ACC112 (cell line): ENCODE data around the gene MTFR1L.

Experiments used
- H2AFZ ChIP-seq: fragments of 200-600 bp; sonication (generic); one replicate; pipeline ENCODE4 v1.6.0; 2017; ENCODE audit warnings: antibody characterized with exemption, low read length; ENCODE audit not compliant: unreplicated experiment
- H3K27ac ChIP-seq: fragments of 200-600 bp; sonication (generic); 2 replicates; pipeline ENCODE4 v1.5.1; 2014; ENCODE audit warnings: low read depth, mild to moderate bottlenecking, antibody characterized with exemption, low read length, moderate library complexity
- H3K27me3 ChIP-seq: fragments of 200-600 bp; sonication (generic); 2 replicates; pipeline ENCODE4 v1.6.1; 2014; ENCODE audit warnings: mild to moderate bottlenecking, antibody characterized with exemption, low read length, moderate library complexity, mixed read lengths; ENCODE audit not compliant: insufficient read depth
- H3K36me3 ChIP-seq: fragments of 200-600 bp; sonication (generic); 2 replicates; pipeline ENCODE4 v1.6.1; 2016; ENCODE audit warnings: mild to moderate bottlenecking, antibody characterized with exemption, low read length, moderate library complexity, mixed read lengths; ENCODE audit not compliant: insufficient read depth
- H3K4me1 ChIP-seq: fragments of 200-600 bp; sonication (generic); one replicate; pipeline ENCODE4 v1.6.1; 2016; ENCODE audit warnings: low read length, mixed read lengths; ENCODE audit not compliant: insufficient read depth, unreplicated experiment, control insufficient read depth
- H3K4me3 ChIP-seq: fragments of 200-600 bp; sonication (generic); 2 replicates; pipeline ENCODE4 v1.5.1; 2014; ENCODE audit warnings: mild to moderate bottlenecking, low read depth, low read length
- H3K79me2 ChIP-seq: fragments of 200-600 bp; sonication (generic); one replicate; pipeline ENCODE4 v1.6.0; 2016; ENCODE audit warnings: low read length; ENCODE audit not compliant: control insufficient read depth, unreplicated experiment, insufficient read depth

The MTFR1L gene

DNA sequence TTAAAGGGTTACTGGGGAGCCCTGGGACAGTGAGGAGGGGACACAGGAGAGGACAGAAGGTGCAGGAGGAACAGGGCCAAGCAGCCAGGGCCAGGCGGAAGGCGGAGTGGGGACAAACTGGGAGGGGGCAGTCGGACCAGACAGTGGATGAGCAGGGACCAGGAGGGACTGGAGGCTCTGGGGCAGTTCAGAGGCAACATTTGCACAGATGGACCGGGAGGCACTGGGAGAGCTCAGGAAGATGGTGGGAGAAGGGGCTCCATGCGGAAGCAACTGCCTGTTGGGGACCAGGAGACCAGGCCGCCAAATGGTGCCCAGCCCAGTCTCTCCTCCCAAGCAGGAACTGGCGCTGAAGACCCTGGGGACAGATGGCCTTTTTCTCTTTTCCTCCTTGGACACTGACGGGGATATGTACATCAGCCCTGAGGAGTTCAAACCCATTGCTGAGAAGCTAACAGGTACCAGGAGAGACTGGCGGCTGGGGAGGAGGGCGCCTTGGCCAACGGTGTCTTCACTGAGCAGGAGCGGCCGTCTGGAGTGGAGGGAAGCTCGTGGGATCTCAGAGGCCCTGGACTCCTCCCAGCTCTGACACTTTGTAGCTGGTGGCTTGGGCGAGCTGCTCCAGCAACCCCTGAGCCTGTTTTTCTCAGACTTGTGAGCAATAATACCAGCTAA is 18.9 kb upstream of the MTFR1L start:
- Histone ChIP-seq H3K36me3 (no peaks in the 10 kb centered on the region), H3K4me1 (peaks cover 37% of the 10 kb centered on the region), H3K27ac (no peak overlapping the region), H3K27me3 (no peaks in the 10 kb centered on the region), H3K4me3 (peak overlapping the region; percentile 79), H3K79me2 (peaks cover 4% of the 10 kb centered on the region), H2AFZ (no peak overlapping the region)

DNA sequence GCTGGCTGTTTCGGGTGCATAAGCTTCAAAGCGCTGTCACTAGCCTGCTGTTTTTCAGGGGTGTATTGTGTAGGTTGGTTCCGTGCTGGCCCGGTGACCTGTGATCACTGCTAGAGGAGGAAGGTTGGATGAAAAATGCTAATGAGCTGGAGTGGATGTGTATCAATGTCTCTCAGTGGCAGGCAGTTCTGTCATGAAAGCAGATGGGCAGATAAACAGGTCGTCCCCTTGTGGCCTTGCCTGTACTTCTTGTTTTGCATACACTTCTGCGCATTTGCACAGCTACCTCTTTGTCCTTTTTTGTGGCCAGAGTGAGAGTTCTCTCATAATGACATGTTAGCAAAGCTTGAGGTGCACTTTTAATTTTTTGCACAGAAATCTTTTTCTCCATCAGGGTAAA is 16.8 kb upstream of the MTFR1L start:
- H3K79me2 ChIP-seq, result peaks cover 4% of the 10 kb centered on the region
- H3K27me3 ChIP-seq, result no peaks in the 10 kb centered on the region
- H2AFZ ChIP-seq, result no peak overlapping the region
- no peak overlapping the region for H3K4me3 ChIP-seq
- peaks cover 45% of the 10 kb centered on the region for H3K4me1 ChIP-seq
- H3K27ac ChIP-seq, result no peak overlapping the region
- no peaks in the 10 kb centered on the region for H3K36me3 ChIP-seq

DNA sequence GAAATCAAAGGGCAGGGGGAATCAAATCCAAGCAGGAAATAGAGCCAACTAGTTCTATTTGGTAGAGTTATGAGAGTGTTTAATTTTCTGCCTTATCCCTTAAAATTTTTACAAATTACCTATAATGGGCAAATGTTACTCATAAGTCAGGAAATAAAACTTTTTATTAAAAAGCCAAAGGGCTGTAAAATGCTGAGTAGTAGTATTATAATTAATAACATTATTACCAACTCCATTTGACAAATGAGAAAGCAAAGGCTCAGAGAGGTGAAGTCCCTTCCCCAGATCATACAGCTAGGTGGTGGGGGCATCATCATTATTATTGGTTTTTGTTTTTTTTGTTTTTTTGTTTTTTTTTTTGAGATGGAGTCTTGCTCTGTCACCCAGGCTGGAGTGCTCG is 16.4 kb upstream of the MTFR1L start:
- Histone ChIP-seq H3K27ac (no peak overlapping the region), H3K4me3 (no peak overlapping the region), H3K4me1 (peaks cover 45% of the 10 kb centered on the region), H3K27me3 (no peaks in the 10 kb centered on the region), H2AFZ (no peak overlapping the region), H3K36me3 (no peaks in the 10 kb centered on the region), H3K79me2 (peaks cover 4% of the 10 kb centered on the region)

DNA sequence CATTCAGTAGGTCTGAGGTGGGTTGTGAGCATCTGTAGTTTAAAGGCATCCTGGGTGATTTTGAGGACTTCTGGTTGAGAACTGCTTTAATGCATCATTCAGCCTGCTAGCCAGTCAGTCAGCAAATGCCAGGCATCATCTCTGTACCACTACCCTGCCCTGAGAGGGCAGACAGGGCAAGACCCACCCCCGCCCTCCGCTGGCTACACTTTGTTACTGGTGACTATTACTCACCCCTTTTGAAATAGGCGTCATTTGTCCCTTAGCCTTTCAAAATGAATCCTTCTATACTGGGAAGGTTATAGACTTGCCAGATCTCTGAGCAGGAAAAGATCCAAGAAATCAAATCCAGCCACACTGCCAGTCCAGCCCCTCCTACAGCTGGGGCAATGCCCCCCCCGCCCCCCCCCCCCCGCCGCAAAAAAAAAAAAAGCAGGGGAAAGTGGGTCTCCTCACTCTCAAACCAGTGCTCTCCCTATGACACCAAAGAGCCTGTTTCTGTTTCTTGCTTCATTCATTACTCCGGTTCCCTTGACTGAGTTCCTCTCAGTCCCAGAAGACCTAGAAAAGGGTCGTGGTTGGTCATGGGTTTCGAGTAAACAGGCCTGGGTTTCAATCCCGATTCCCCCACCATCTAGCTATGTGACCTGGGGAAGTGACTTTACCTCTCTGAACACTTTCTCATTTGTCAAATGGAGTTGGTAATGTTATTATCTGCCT is 15.3 kb upstream of the MTFR1L start:
- Histone ChIP-seq H3K4me3 (no peak overlapping the region), H3K27me3 (no peaks in the 10 kb centered on the region), H2AFZ (no peak overlapping the region), H3K4me1 (peaks cover 44% of the 10 kb centered on the region), H3K27ac (no peak overlapping the region), H3K36me3 (no peaks in the 10 kb centered on the region), H3K79me2 (peaks cover 4% of the 10 kb centered on the region)

DNA sequence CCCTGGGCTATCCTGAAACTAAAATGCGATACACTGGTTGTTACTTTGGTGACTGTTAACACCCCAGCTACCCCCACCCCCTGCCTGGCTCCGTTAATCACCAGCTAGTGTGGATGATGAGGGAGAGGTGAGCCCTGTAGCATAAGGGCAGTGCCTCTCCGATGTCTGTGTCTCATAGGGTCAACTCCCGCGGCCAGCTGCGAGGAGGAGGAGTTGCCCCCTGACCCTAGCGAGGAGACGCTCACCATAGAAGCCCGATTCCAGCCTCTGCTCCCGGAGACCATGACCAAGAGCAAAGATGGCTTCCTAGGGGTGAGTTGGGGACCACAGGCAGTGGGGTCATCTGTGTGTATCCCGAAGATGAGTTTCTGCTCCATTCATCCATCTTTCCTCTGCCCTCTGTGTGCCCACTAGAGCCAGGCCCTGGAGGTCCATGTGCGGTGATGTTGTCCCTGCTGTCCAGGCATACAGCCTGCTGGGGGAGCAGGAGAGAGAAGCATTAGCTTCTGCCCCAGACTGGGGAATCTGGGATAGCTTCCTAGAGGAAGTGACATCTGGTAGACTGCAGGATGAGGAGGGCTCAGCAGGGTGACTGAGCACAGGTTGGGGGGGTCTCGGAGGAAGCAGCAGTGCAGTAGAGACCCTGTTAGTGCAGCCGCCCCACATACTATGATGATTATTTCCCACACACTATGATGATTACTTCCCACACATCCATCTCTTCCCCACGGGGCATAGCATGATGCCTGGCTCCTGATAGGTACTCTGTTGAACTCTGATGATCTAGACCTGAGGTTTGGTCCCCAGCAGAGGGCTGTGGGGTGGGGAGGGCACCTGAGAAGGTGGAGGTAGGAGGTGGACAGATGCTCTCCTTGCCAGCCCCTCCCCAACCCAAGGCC is 14.5 kb upstream of the MTFR1L start:
- Histone ChIP-seq H3K27me3 (no peaks in the 10 kb centered on the region), H3K27ac (peak overlapping the region; percentile 23; the same call in 1 of the 2 replicates), H2AFZ (no peak overlapping the region), H3K79me2 (peaks cover 4% of the 10 kb centered on the region), H3K4me3 (no peak overlapping the region), H3K36me3 (no peaks in the 10 kb centered on the region), H3K4me1 (peaks cover 41% of the 10 kb centered on the region)

DNA sequence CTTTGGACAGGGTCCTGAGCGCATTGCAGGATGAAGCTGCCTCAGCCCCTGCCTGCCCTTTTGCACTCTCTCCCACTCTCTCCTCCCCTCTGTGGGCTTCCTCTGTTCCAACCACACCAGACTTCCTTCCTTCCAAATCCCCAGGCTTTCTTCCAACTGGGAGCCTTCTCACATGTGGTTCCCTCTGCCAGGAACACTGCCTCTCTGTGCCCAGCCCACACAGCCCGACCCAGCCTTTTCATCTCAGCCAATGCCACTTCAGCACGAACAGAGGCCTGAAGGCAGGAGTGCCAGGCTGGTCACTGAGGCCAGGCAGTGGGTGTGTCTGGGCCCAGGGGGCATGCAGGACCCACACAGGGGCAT is 13.9 kb upstream of the MTFR1L start:
- H3K27ac ChIP-seq, result peak overlapping the region; percentile 23
- H2AFZ ChIP-seq, result no peak overlapping the region
- peaks cover under 1% of the 10 kb centered on the region for H3K79me2 ChIP-seq
- no peaks in the 10 kb centered on the region for H3K36me3 ChIP-seq
- H3K4me1 ChIP-seq, result peaks cover 39% of the 10 kb centered on the region
- H3K27me3 ChIP-seq, result no peaks in the 10 kb centered on the region
- H3K4me3 ChIP-seq, result no peak overlapping the region

DNA sequence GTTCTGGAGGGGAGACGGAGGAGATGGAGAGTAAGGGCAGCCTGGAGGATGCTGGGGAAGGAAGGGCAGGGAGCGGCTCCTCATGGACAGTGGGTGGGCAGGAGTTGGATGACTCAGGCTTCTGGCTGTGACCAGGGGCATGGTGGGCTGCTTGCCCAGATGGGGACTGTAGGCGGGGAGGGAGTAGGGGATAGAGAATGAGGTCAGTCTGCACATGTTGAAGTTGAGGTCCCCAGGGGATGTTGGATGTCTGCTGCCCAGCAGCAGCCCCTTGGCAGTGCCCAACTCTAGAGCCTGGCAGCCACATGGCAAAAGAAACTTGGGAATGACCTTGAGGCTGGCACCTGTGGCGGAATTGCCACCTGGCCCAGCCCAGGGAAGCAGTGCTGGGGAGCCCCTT is 13.3 kb upstream of the MTFR1L start:
- Histone ChIP-seq H3K4me1 (peaks cover 35% of the 10 kb centered on the region), H3K27ac (peak overlapping the region; percentile 23)

DNA sequence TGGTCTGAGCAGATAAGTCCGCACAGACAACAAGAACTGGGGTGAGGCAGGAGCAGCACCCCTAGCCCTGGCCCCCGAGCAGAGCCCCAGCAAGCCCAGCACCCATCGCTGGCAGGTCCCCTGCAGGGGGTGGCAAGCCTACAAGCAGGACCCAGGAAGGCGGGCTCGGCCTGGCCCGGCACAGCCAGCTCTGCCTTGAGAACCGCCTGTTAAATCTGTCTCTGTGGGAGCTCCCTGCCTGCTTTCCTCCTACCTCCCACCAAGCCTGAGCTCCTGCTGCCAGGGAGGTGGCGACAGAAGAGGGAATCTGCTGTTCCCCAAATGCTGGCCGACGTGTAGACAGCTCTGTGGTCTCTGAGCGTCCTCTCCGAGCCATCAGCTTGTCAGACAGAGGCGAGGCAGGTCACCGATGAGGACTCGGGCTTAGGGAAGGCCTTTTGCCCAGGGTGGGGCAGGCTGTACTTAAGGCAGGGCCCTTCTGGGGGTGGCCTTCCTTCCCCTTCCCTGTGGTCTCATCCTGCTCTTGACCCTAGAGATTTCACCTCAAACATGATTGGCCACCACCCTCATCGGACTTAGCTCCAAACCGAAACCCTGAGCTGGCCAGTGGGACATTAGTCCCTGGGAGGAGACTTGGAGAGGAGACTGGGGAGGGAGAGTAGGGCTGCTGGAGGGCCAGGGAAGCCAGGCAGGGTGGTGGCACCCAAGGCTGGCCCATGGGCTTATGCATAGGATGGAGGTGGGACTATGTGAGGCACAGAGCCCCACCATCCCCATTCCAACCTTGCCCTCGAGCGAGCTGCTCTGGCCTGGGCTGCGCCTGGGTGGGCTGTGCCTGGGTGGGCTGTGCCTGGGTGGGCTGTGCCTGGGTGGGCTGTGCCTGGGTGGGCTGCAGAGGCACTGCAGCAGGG is 12.0 kb upstream of the MTFR1L start:
- H3K36me3 ChIP-seq, result no peaks in the 10 kb centered on the region
- no peaks in the 10 kb centered on the region for H3K27me3 ChIP-seq
- H3K4me1 ChIP-seq, result peaks cover 35% of the 10 kb centered on the region
- no peak overlapping the region for H2AFZ ChIP-seq
- no peaks in the 10 kb centered on the region for H3K79me2 ChIP-seq
- H3K27ac ChIP-seq, result no peak overlapping the region
- H3K4me3 ChIP-seq, result no peak overlapping the region

More for the DNA sequence above, 13.3 kb upstream of the MTFR1L start:
- no peak overlapping the region for H2AFZ ChIP-seq
- no peaks in the 10 kb centered on the region for H3K79me2 ChIP-seq
- H3K27me3 ChIP-seq, result no peaks in the 10 kb centered on the region
- H3K4me3 ChIP-seq, result no peak overlapping the region
- no peaks in the 10 kb centered on the region for H3K36me3 ChIP-seq

DNA sequence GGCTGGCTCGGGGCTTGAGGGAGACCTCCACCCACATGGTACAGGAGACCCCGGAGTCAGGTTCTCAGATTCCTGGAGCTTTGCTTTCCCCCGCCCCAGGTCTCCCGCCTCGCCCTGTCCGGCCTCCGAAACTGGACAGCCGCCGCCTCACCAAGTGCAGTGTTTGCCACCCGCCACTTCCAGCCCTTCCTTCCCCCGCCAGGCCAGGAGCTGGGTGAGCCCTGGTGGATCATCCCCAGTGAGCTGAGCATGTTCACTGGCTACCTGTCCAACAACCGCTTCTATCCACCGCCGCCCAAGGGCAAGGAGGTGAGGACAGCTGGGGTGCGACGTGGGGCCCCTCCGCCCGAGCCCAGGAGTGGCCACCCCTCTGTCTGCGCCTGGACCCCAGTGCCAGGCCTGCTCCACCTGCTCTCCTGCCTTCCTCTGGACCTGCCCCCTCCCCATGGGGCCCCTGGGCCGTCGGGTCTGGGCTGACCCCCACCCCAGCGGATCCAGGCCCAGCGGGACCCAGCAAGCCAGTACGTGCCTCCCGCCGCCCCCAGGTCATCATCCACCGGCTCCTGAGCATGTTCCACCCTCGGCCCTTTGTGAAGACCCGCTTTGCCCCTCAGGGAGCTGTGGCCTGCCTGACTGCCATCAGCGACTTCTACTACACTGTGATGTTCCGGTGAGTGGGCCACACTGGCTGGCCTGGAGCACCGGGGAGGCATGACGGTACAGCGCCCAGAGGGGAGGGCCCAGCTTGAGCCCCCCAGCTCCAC is 11.1 kb upstream of the MTFR1L start:
- no peak overlapping the region for H3K27ac ChIP-seq
- H3K4me3 ChIP-seq, result no peak overlapping the region
- H2AFZ ChIP-seq, result no peak overlapping the region
- H3K79me2 ChIP-seq, result no peaks in the 10 kb centered on the region
- H3K27me3 ChIP-seq, result no peaks in the 10 kb centered on the region
- peaks cover 27% of the 10 kb centered on the region for H3K4me1 ChIP-seq
- H3K36me3 ChIP-seq, result no peaks in the 10 kb centered on the region
